HepG2 (cell line): ENCODE measurements around the gene NKX2-3. TPM values are rescaled to one million over a fixed set of nuclear protein-coding genes. Genes with fewer than 3 reads are reported as not detected.

Experiments
- ATAC-seq: fragments of 200-7000 bp; cut with Tn5 transposase; 3 replicates; pipeline ENCODE4 v1.9.1; 2020; ENCODE audit warnings: mild to moderate bottlenecking, moderate library complexity
- BruUV-seq: library from RNA; stranded (reverse); fragments of 400-500 nt; replicated peaks from 2 replicates; lab custom pipeline; 2021; lab: Mats Ljungman, UMichigan
- CTCF ChIA-PET: fragments of 300-600 bp; formaldehyde crosslinking; extraction: SDS; loops from one replicate; lab custom pipeline; 2021; ENCODE audit warnings: low total read pairs, inconsistent platforms, low intra/inter-chr PET ratio; lab: Yijun Ruan, JAX
- POLR2A ChIA-PET: fragments of 350-600 bp; sonication (Branson Sonifier 250); formaldehyde crosslinking; loops from one replicate; lab custom pipeline; 2020; ENCODE audit warnings: antibody characterized with exemption, inconsistent platforms; lab: Yijun Ruan, JAX
- DNase-seq: peaks from one replicate; pipeline ENCODE4 v3.0.0-alpha.2; 2015; ENCODE audit warnings: low spot score
- FAIRE-seq: peaks from 3 replicates; lab custom pipeline; 2011; peaks lifted over from hg19 to GRCh38; lab: Jason Lieb, UNC
- H2AFZ ChIP-seq: one replicate; pipeline ENCODE4 v1.6.1; 2011; ENCODE audit warnings: low read length, inconsistent platforms
- H3K27ac ChIP-seq: fragments of 300-600 bp; 3 replicates; pipeline ENCODE4 v1.8.0; 2011; ENCODE audit warnings: mixed run types, mild to moderate bottlenecking, mixed read lengths, low read length, inconsistent platforms; ENCODE audit not compliant: insufficient read depth; ENCODE audit errors: extremely low read length
- H3K27me3 ChIP-seq, 2 experiments: fragments of 200-600 bp in 1 of 2; 2 replicates in 1 of 2; 3 replicates in 1 of 2; pipeline versions ENCODE4 v1.6.0 to v1.8.0; 2011; ENCODE audit warnings: low read length in 2 of 2, mild to moderate bottlenecking in 2 of 2, moderate library complexity in 2 of 2, inconsistent platforms in 1 of 2; ENCODE audit not compliant: insufficient read depth in 2 of 2, control insufficient read depth in 1 of 2
- H3K36me3 ChIP-seq, 2 experiments: fragments of 200-600 bp in 1 of 2; replicated peaks in 1 of 2; 2 replicates in 1 of 2; 3 replicates in 1 of 2; pipeline versions ENCODE4 v1.5.1 to v1.8.0; 2011; ENCODE audit warnings: low read length in 2 of 2, inconsistent platforms in 1 of 2; ENCODE audit not compliant: insufficient read depth in 2 of 2, control insufficient read depth in 1 of 2
- H3K4me1 ChIP-seq: 2 replicates; pipeline ENCODE4 v1.5.1; 2012; ENCODE audit warnings: low read length, inconsistent platforms; ENCODE audit not compliant: insufficient read depth
- H3K4me2 ChIP-seq: 2 replicates; pipeline ENCODE4 v1.6.0; 2011; ENCODE audit warnings: low read depth, low read length, inconsistent platforms
- H3K4me3 ChIP-seq, 3 experiments: fragments of 200-600 bp in 1 of 3; sonication (generic), shearing (Covaris generic) in 1 of 3; replicated peaks in 1 of 3; 2 replicates each; pipeline ENCODE4 v1.5.1; 2011 to 2016; ENCODE audit warnings: low read length in 3 of 3, inconsistent platforms in 2 of 3, low read depth in 2 of 3, mild to moderate bottlenecking in 2 of 3, control low read depth in 1 of 3, mixed read lengths in 1 of 3; ENCODE audit not compliant: insufficient read depth in 1 of 3
- H3K79me2 ChIP-seq: one replicate; pipeline ENCODE4 v1.6.1; 2011; ENCODE audit warnings: low read length, inconsistent platforms; ENCODE audit not compliant: insufficient read depth
- H3K9ac ChIP-seq: 2 replicates; pipeline ENCODE4 v1.6.0; 2011; ENCODE audit warnings: mild to moderate bottlenecking, low read depth, low read length, inconsistent platforms; ENCODE audit not compliant: insufficient read depth
- H3K9me3 ChIP-seq: 2 replicates; pipeline ENCODE4 v1.5.1; 2012; ENCODE audit warnings: mild to moderate bottlenecking, low read length
- H4K20me1 ChIP-seq: 2 replicates; pipeline ENCODE4 v1.6.0; 2011; ENCODE audit warnings: inconsistent platforms, mild to moderate bottlenecking, low read length, moderate library complexity; ENCODE audit not compliant: insufficient read depth
- ATM ChIP-seq: fragments of 450-650 bp; IDR thresholded peaks from 2 replicates; pipeline ENCODE4 v1.7.1; 2017; ENCODE audit warnings: mild to moderate bottlenecking, borderline replicate concordance
- CC2D1A ChIP-seq: sonication (generic); formaldehyde crosslinking; IDR thresholded peaks from 2 replicates; pipeline ENCODE4 v1.8.1; 2023; ENCODE audit warnings: mild to moderate bottlenecking, missing genetic modification reagents
- CREM ChIP-seq, 2 experiments: sonication (generic) in 1 of 2; formaldehyde crosslinking in 1 of 2; IDR thresholded peaks; 2 replicates each; pipeline versions ENCODE4 v1.4.0 to v1.6.1; 2016 to 2020; ENCODE audit warnings: antibody characterized with exemption in 1 of 2, mild to moderate bottlenecking in 1 of 2, missing genetic modification reagents in 1 of 2
- DMAP1 ChIP-seq: IDR thresholded peaks from 2 replicates; pipeline ENCODE4 v1.6.1; 2016
- FOXK1 ChIP-seq: sonication (generic); formaldehyde crosslinking; IDR thresholded peaks from 2 replicates; pipeline ENCODE4 v1.4.0; 2020; ENCODE audit warnings: low read depth, missing genetic modification reagents, borderline replicate concordance
- HNRNPLL ChIP-seq: fragments of 200-400 bp; formaldehyde crosslinking; IDR thresholded peaks from 2 replicates; pipeline ENCODE4 v1.6.1; 2017; ENCODE audit warnings: mild to moderate bottlenecking, low read depth, low read length; ENCODE audit not compliant: poor library complexity, severe bottlenecking
- JUN ChIP-seq: sonication (generic); formaldehyde crosslinking; IDR thresholded peaks from 2 replicates; pipeline ENCODE4 v1.4.0; 2020; ENCODE audit warnings: mild to moderate bottlenecking, missing genetic modification reagents
- RXRA ChIP-seq: sonication (generic); formaldehyde crosslinking; IDR thresholded peaks from 2 replicates; pipeline ENCODE4 v1.5.1; 2020; ENCODE audit warnings: missing genetic modification reagents
- SMAD3 ChIP-seq: sonication (generic); formaldehyde crosslinking; IDR thresholded peaks from 2 replicates; pipeline ENCODE4 v1.4.0; 2020; ENCODE audit warnings: missing genetic modification reagents
- SP5 ChIP-seq: IDR thresholded peaks from 2 replicates; pipeline ENCODE4 v1.6.1; 2016; ENCODE audit warnings: low read depth, borderline replicate concordance
- TEAD2 ChIP-seq: sonication (generic); formaldehyde crosslinking; IDR thresholded peaks from 2 replicates; pipeline ENCODE4 v1.9.0; 2021; ENCODE audit warnings: missing genetic modification reagents
- ZFP62 ChIP-seq: sonication (generic); formaldehyde crosslinking; IDR thresholded peaks from 2 replicates; pipeline ENCODE4 v1.4.0; 2020; ENCODE audit warnings: missing genetic modification reagents
- ZNF746 ChIP-seq: sonication (generic); formaldehyde crosslinking; IDR thresholded peaks from 2 replicates; pipeline ENCODE4 v1.8.0; 2022; ENCODE audit warnings: mild to moderate bottlenecking, missing genetic modification reagents
- WGBS: methylation state at CpG from one replicate; pipeline ENCODE4 v1.1.6; 2017; ENCODE audit warnings: low lambda C conversion rate; 5-methylcytosine and 5-hydroxymethylcytosine counted together
- in situ Hi-C: cut with HindIII; loops from 2 replicates; pipeline ENCODE4 v1.10.0; 2017; ENCODE audit warnings: low pct_unique_long_range_greater_than_20kb; ENCODE audit not compliant: extremely low pct_ligation_motif_present
- intact Hi-C: fragments of 100-400 bp; cut with micrococcal nuclease; formaldehyde crosslinking; loops from one replicate; pipeline ENCODE4 v1.10.0; 2022; ENCODE audit not compliant: unreplicated experiment
- polyA plus RNA-seq, 8 experiments: library from polyadenylated mRNA; depleted of rRNA in 3 of 8; stranded (reverse) in 7 of 8; unstranded in 1 of 8; fragments of >200 nt; fragmentation: Illumina TruSeq in 4 of 8; extraction: Trizol in 4 of 8; gene quantifications; 2 replicates each; pipeline versions ENCODE4 v1.2.1 to v1.2.3, GENCODE V29; 2011 to 2016; ENCODE audit warnings: low read depth in 4 of 8, missing spikeins in 1 of 8, mixed read lengths in 1 of 8; ENCODE audit not compliant: insufficient read depth in 1 of 8
- total RNA-seq, 5 experiments: library from RNA; depleted of rRNA; stranded (reverse); fragments of >200 nt; fragmentation: Illumina TruSeq; extraction: Trizol; gene quantifications; 2 replicates each; pipeline ENCODE4 v1.2.3, GENCODE V29; 2016; ENCODE audit warnings: low read depth in 1 of 5
- TF ChIP-seq, protein P1 (sequence below): sonication (generic); formaldehyde crosslinking; conservative IDR thresholded peaks from 2 replicates; pipeline ENCODE4 v1.8.0; 2022; ENCODE audit warnings: missing genetic modification reagents

Gene NKX2-3
- total and polyA plus RNA-seq, 2 of the 13 experiments (the other 11 are each of a cell fraction or from before 2014, with no cell fraction given), result not detected

GRCh38 chr10:99562631-99563030 lies 29.9 kb downstream of the NKX2-3 start:
- ATAC-seq, result no peak
- no peak for FAIRE-seq
- Histone ChIP-seq H3K9me3 (no peaks in the 10 kb centered on the region), H3K36me3 (no peaks in the 10 kb centered on the region), H3K4me3 (no peak overlapping the region), H3K4me2 (no peak overlapping the region), H3K79me2 (no peaks in the 10 kb centered on the region), H3K27me3 (peaks cover 0 to 7% of the 10 kb centered on the region in 2 experiments; a peak in 2 of 5 replicates), H3K27ac (no peak overlapping the region), H3K4me1 (no peaks in the 10 kb centered on the region), H4K20me1 (no peaks in the 10 kb centered on the region), H2AFZ (no peak overlapping the region), H3K9ac (no peak overlapping the region)
- no peak for DNase-seq
- in situ Hi-C loops (loop anchor here (5.0 kb wide), 1 partner anchor 50 kb away; no protein-coding TSS in a partner anchor), intact Hi-C loops (no loop called here)
- BruUV-seq, result no TSS peak
- ChIA-PET POLR2A (no interaction called here), CTCF (no interaction called here)
- WGBS, result 20% methylated on average over 2 of the region's 2 CpGs
- TF ChIP-seq RXRA (CRISPR knock-in tag) (no peak), ATM (no peak), JUN (CRISPR knock-in tag) (no peak), CC2D1A (CRISPR knock-in tag) (no peak), SMAD3 (CRISPR knock-in tag) (no peak), HNRNPLL (no peak), SP5 (CRISPR knock-in tag) (no peak), ZNF746 (CRISPR knock-in tag) (no peak), CREM (IDR thresholded peaks at IDR 0.05) (no peak), CREM (CRISPR knock-in tag; IDR thresholded peaks at IDR 0.05) (no peak), TEAD2 (no peak), FOXK1 (CRISPR knock-in tag) (no peak), ZFP62 (no peak), DMAP1 (CRISPR knock-in tag) (no peak)
- TF ChIP-seq, protein P1, sequence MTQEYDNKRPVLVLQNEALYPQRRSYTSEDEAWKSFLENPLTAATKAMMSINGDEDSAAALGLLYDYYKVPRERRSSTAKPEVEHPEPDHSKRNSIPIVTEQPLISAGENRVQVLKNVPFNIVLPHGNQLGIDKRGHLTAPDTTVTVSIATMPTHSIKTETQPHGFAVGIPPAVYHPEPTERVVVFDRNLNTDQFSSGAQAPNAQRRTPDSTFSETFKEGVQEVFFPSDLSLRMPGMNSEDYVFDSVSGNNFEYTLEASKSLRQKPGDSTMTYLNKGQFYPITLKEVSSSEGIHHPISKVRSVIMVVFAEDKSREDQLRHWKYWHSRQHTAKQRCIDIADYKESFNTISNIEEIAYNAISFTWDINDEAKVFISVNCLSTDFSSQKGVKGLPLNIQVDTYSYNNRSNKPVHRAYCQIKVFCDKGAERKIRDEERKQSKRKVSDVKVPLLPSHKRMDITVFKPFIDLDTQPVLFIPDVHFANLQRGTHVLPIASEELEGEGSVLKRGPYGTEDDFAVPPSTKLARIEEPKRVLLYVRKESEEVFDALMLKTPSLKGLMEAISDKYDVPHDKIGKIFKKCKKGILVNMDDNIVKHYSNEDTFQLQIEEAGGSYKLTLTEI (CRISPR knock-in tag), result no peak
- TF ChIP-seq, all 625 proteins: peak for 0
